GM10847 (cell line): Measurements from ENCODE around the gene SOX1.

Experiments
- POLR2A ChIP-seq: IDR thresholded peaks from 2 replicates; pipeline ENCODE4 v1.6.1; 2011; ENCODE audit not compliant: insufficient read length; ENCODE audit errors: extremely low read depth

SOX1 gene

GRCh38 chr13:112067116-112067741, at the start of gene SOX1:
Gene SOX1 (plus strand): TSS chr13:112067149. CDS start chr13:112067659, 510 bp downstream.
- no peak for TF ChIP-seq POLR2A

DNA sequence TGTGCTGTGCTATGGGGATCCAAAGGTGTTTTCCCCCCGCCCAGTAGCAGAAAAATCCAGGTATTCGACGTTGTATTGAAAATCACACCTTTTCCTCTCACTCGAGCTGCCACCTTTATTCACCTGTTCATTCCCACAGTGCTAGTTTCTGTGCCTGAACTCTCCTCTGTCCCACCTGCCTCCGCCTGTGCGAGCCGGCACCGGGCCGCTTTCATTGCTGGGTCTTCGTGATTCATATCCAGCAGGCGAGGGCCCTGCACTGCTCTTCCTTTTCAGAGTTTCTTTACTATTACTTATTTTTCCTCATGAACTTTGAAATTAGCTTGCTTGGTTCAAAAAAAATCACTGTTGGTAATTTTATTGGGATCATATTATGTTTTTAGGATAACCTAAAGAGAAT, 42.4 kb upstream of the SOX1 start:
- no peak for TF ChIP-seq POLR2A

GRCh38 chr13:112027250-112027649, 39.7 kb upstream of the SOX1 start:
- TF ChIP-seq POLR2A, result no peak

DNA sequence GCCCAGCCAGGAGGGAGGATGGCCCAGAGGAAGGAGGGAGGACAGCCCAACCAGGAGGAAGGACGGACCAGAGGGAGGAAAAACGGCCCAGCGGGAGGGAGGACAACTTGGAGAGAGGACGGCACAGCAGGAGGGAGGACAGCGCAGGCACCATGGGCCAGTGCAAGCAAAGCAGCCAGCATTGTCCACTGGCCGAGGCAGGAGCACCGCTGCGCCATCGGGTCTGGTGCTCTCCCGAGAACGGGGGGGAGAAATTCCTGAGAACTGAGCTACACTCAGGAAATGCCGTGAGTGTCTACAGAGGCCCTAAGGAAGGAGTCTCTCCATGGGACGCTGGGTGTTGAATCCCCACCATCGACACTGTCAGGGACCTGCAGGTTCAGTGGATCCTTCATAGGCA, 38.5 kb upstream of the SOX1 start:
- TF ChIP-seq POLR2A, result no peak

- no peak for TF ChIP-seq POLR2A
Measured at GRCh38 chr13:112029143-112029542, 37.8 kb upstream of the SOX1 start.

DNA sequence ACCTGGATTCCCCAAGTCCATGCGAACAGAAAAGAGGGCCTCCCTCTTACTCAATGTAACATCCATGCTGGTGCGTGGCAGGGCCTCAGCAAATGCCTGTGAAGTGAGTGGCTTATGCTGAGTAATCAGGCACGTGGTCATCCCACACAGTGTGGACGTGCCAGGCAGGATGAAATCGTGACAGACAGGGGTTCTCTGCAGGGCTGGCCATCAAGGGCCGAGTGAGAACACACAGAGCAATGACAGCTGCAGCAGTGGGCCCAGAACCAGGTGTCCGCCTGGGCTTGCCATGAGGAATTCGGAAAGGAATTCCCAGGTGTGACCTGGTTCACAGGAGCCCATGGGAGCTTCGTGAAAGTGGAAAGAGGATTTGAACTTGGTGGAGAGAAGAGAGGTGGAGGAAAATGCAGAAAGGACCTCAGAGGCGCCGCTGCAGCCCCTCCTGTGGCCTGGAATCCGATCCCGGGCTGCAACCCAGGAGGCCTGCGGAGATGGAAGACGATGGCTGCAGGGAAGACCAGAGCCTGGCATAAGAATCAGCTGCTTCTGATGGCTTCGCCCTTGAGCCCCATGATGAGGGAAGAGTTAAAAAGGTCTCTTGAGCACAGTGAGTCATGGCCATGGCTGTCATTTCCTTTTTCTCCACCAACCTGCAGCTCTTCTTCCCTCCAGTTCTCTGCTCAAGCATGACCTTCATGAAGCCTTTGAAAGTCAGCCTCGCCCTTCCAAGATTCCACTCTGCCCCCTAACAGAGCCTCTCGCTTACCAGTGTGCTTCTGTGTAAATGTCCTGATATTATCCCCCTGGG, 34.6 kb upstream of the SOX1 start:
- no peak for TF ChIP-seq POLR2A

DNA sequence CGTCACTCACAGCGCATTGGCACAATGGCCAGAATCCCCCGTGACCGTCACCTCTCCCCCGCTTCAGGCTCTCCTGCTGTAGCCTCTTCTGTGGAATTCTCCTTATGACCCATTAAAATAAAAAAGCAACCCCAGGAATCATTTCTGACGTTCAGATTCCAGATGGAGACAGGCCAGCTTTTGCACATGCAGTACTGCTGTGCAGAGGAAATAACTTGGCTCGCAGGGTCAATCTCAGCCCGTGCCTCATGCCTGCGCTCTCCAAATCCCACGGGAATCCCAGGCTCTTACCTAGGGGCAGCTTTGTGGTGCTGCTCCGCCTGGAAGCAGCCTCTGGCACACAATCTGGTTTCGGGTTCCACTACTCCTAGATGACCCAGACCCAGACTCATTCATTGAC, 32.7 kb upstream of the SOX1 start:
- TF ChIP-seq POLR2A, result no peak

GRCh38 chr13:112034846-112035245, 32.1 kb upstream of the SOX1 start:
- no peak for TF ChIP-seq POLR2A

DNA sequence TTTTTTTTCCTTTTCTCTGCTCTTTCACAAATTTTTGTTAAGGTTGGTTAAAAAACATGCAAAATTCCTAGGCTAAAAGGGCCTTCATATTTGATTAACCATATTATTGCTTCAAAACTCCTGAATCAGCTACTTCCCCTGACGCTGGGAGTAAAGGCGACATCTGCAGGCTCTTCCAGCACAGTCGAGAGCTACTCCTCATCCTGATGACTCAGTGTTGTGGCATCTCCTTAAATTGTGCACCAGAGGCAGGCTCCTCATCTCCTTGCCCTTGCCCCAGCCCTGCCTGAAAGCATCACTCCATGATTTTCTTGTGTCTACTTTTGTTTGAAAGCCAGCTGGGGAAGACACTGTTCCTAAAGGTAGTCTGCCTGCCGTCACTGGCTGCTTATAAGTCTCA, 24.5 kb upstream of the SOX1 start:
- no peak for TF ChIP-seq POLR2A

GRCh38 chr13:112052213-112052612, 14.7 kb upstream of the SOX1 start:
- TF ChIP-seq POLR2A, result no peak

DNA sequence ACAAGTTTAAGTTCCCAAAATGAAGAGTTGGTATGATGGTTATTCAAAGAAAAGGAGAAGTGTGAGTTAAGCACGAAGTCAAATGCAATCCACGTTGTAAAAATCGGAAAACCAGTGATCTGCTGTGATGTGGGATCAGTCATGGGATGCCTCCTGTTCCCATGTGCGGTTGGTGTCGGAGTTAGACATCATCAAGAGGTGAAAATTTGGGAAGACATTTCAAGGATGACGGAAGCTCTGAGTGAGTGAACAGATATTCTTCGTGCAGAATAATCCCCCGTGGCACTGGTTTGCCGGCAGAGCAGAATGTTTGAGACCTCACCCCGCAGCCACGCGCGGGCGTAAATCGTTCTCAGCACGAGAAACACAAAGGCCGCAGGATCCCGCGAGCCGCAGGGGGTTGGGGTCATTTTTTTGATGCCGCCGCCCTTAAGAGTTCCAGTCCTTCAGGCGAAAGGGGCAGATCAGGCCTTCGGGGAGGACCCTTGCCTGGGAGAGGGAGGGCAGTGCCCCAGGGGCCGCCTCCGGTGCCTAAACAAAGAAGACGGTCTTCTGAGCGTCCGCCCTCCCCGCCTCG, 13.7 kb upstream of the SOX1 start:
- TF ChIP-seq POLR2A, result no peak

- TF ChIP-seq POLR2A, result no peak
Measured at GRCh38 chr13:112053744-112054615, 13.0 kb upstream of the SOX1 start.

- no peak for TF ChIP-seq POLR2A
Measured at GRCh38 chr13:112054616-112055015, 12.3 kb upstream of the SOX1 start.

DNA sequence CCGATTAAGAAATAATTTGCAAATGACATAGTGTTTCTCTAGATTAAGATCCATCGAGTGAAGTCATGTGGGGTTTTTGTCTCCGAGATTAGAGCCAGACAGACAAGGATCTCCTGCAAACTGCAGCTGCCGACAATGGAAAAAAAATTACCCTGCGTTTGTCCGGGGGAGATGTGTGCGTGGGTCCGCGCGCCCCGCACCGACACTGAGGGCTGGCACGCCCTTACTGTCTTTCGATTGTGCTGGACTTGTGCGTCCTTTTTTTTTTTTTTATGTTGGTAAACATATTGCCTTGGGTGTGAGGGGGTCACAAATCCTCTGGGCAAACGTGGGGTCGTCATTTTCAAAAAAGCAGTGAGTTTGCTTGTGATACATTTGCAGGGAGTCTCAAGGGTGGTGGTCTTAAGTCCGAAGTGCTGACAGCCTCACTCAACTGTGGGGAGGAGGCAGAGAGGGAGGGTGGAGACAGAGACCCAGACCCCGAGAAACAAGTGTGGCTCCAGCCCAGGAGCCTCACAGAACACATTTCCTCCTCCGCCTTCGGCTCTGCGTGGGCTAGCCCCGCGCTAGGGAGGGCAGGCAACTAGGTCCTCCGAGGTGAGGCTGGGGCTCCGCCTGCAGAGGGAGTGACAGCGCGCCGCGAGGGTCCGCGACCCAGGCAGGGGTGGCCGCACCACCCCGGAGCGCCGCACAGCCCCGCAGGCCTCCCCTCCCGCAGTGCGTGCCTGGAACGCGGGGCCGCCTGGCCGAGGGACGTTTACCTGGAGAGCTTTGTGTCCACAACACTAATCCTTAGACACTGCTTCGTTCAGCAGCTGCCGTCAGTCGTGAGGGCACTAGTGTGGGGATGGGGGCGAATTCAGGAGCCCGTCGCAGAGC, 11.7 kb upstream of the SOX1 start:
- TF ChIP-seq POLR2A, result no peak
